CD14-positive monocyte (primary cell): ENCODE results near the gene PTBP2. TPM values are rescaled to one million over a fixed set of nuclear protein-coding genes. Genes with fewer than 3 reads are reported as not detected.
A peak's percentile ranks its signal among the peaks of the same experiment; 100 is the strongest.

Source experiments
- DNase-seq, 3 donors: peaks; one replicate each; pipeline ENCODE4 v3.0.0-alpha.2; 2011 to 2022
- H2AFZ ChIP-seq: 2 replicates; pipeline ENCODE4 v1.6.0; 2012; ENCODE audit warnings: mild to moderate bottlenecking, low read depth, low read length, inconsistent platforms; ENCODE audit not compliant: insufficient read depth, poor library complexity, severe bottlenecking
- H3K27ac ChIP-seq, 2 donors: 1 replicate in 1 of 2; 2 replicates in 1 of 2; pipeline ENCODE4 v1.5.1; 2012 to 2013; ENCODE audit warnings: low read length in 2 of 2, control low read depth in 1 of 2, inconsistent platforms in 1 of 2, low read depth in 1 of 2, mild to moderate bottlenecking in 1 of 2
- H3K27me3 ChIP-seq, 2 donors: one replicate each; pipeline versions ENCODE4 v1.6.0 to v1.6.1; 2011 to 2013; ENCODE audit warnings: low read length in 2 of 2; ENCODE audit not compliant: control insufficient read depth in 2 of 2, insufficient read depth in 2 of 2
- H3K36me3 ChIP-seq, 2 donors: replicated peaks in 1 of 2; 1 replicate in 1 of 2; 2 replicates in 1 of 2; pipeline versions ENCODE4 v1.5.1 to v1.6.1; 2012 to 2013; ENCODE audit warnings: low read length in 2 of 2, control low read depth in 1 of 2, inconsistent platforms in 1 of 2, mild to moderate bottlenecking in 1 of 2; ENCODE audit not compliant: insufficient read depth in 2 of 2, control insufficient read depth in 1 of 2
- H3K4me1 ChIP-seq, 2 donors: 1 replicate in 1 of 2; 2 replicates in 1 of 2; pipeline versions ENCODE4 v1.5.1 to v1.6.1; 2012 to 2013; ENCODE audit warnings: low read length in 2 of 2, control low read depth in 1 of 2, inconsistent platforms in 1 of 2, mild to moderate bottlenecking in 1 of 2, moderate library complexity in 1 of 2; ENCODE audit not compliant: insufficient read depth in 2 of 2, control insufficient read depth in 1 of 2
- H3K4me2 ChIP-seq: replicated peaks from 2 replicates; pipeline ENCODE3; 2012; ENCODE audit warnings: low read length, moderate library complexity, mild to moderate bottlenecking; ENCODE audit not compliant: poor library complexity, severe bottlenecking; ENCODE audit errors: extremely low read depth
- H3K4me3 ChIP-seq, 3 experiments: fragments of 200-600 bp in 1 of 3; sonication (generic) in 1 of 3; replicated peaks in 1 of 3; 1 replicate in 2 of 3; 2 replicates in 1 of 3; pipeline ENCODE4 v1.5.1; 2011 to 2013; ENCODE audit warnings: low read length in 3 of 3, mild to moderate bottlenecking in 3 of 3, control low read depth in 2 of 3, low read depth in 2 of 3, inconsistent platforms in 1 of 3, moderate library complexity in 1 of 3
- H3K79me2 ChIP-seq: 2 replicates; pipeline ENCODE4 v1.6.0; 2012; ENCODE audit warnings: mild to moderate bottlenecking, control low read depth, inconsistent platforms, low read length, moderate library complexity; ENCODE audit not compliant: insufficient read depth
- H3K9ac ChIP-seq: 2 replicates; pipeline ENCODE4 v1.6.0; 2017; ENCODE audit warnings: low read length, mild to moderate bottlenecking; ENCODE audit not compliant: insufficient read depth, poor library complexity, severe bottlenecking
- H3K9me3 ChIP-seq, 2 donors: replicated peaks in 1 of 2; 1 replicate in 1 of 2; 2 replicates in 1 of 2; pipeline versions ENCODE4 v1.5.1 to v1.6.1; 2012 to 2013; ENCODE audit warnings: low read length in 2 of 2, control low read depth in 1 of 2; ENCODE audit not compliant: control insufficient read depth in 1 of 2, insufficient read depth in 1 of 2
- H4K20me1 ChIP-seq: 2 replicates; pipeline ENCODE4 v1.6.0; 2012; ENCODE audit warnings: mild to moderate bottlenecking, low read length, control low read depth, moderate library complexity; ENCODE audit not compliant: insufficient read depth
- H3K27ac Mint-ChIP-seq, 7 donors: one replicate each; pipeline ENCODE4 v1.8.0; 2020; ENCODE audit warnings: mild to moderate bottlenecking in 7 of 7, mixed read lengths in 7 of 7, moderate library complexity in 6 of 7, inconsistent platforms in 2 of 7
- H3K27me3 Mint-ChIP-seq, 3 donors: one replicate each; pipeline ENCODE4 v1.8.0; 2021 to 2022; ENCODE audit warnings: low read depth in 3 of 3, mild to moderate bottlenecking in 3 of 3, mixed read lengths in 3 of 3, moderate library complexity in 3 of 3, inconsistent platforms in 1 of 3
- H3K36me3 Mint-ChIP-seq, 2 donors: one replicate each; pipeline ENCODE4 v1.8.0; 2020; ENCODE audit warnings: mixed read lengths in 2 of 2, inconsistent platforms in 1 of 2, mild to moderate bottlenecking in 1 of 2
- H3K4me1 Mint-ChIP-seq: one replicate; pipeline ENCODE4 v1.8.0; 2020; ENCODE audit warnings: mild to moderate bottlenecking, mixed read lengths
- H3K4me3 Mint-ChIP-seq, 2 donors: one replicate each; pipeline ENCODE4 v1.8.0; 2020; ENCODE audit warnings: mild to moderate bottlenecking in 2 of 2, mixed read lengths in 2 of 2, moderate library complexity in 1 of 2
- H3K9me3 Mint-ChIP-seq, 7 donors: one replicate each; pipeline ENCODE4 v1.8.0; 2020 to 2022; ENCODE audit warnings: mixed read lengths in 7 of 7, mild to moderate bottlenecking in 6 of 7, moderate library complexity in 6 of 7, inconsistent platforms in 2 of 7
- WGBS: methylation state at CpG from one replicate; pipeline ENCODE4 v1.1.5; 2013; ENCODE audit warnings: missing lambda C conversion rate; ENCODE audit not compliant: insufficient coverage; 5-methylcytosine and 5-hydroxymethylcytosine counted together
- intact Hi-C, 2 donors: fragments of 100-400 bp; cut with micrococcal nuclease; formaldehyde crosslinking; loops; one replicate each; pipeline versions ENCODE4 v1.15.0 to v1.15.1; 2023
- polyA plus RNA-seq, 3 donors: library from polyadenylated mRNA; depleted of rRNA in 1 of 3; unstranded in 2 of 3; stranded (reverse) in 1 of 3; fragments of 300-500 nt in 2 of 3; fragments of >200 nt in 1 of 3; fragmentation: Illumina TruSeq in 2 of 3; gene quantifications; 1 replicate in 2 of 3; 2 replicates in 1 of 3; pipeline ENCODE4 v1.2.3, GENCODE V29; 2012 to 2021
- TF ChIP-seq, protein P1 (sequence below): fragments of 200-600 bp; IDR thresholded peaks from one replicate; pipeline ENCODE4 v1.8.0; 2022; ENCODE audit warnings: antibody characterized with exemption, mild to moderate bottlenecking

The PTBP2 gene
- polyA plus RNA-seq, 3 donors, result 0.52 to 18.2 (median 1.2) TPM

GRCh38 chr1:96749618-96750017 lies 28.0 kb downstream of the PTBP2 start:
- no peak overlapping the region for H3K4me3 ChIP-seq
- no peak for DNase-seq
- no peaks in the 10 kb centered on the region for H3K9me3 ChIP-seq
- Mint-ChIP-seq H3K27ac (no peak overlapping the region), H3K4me3 (no peak overlapping the region), H3K36me3 (peaks cover 43 to 56% of the 10 kb centered on the region in 2 donors), H3K4me1 (peaks cover 17% of the 10 kb centered on the region), H3K9me3 (peaks cover 0 to 2% (median 0%) of the 10 kb centered on the region in 7 donors), H3K27me3 (no peaks in the 10 kb centered on the region)
- intact Hi-C loops, result no loop called here
- TF ChIP-seq, protein P1, sequence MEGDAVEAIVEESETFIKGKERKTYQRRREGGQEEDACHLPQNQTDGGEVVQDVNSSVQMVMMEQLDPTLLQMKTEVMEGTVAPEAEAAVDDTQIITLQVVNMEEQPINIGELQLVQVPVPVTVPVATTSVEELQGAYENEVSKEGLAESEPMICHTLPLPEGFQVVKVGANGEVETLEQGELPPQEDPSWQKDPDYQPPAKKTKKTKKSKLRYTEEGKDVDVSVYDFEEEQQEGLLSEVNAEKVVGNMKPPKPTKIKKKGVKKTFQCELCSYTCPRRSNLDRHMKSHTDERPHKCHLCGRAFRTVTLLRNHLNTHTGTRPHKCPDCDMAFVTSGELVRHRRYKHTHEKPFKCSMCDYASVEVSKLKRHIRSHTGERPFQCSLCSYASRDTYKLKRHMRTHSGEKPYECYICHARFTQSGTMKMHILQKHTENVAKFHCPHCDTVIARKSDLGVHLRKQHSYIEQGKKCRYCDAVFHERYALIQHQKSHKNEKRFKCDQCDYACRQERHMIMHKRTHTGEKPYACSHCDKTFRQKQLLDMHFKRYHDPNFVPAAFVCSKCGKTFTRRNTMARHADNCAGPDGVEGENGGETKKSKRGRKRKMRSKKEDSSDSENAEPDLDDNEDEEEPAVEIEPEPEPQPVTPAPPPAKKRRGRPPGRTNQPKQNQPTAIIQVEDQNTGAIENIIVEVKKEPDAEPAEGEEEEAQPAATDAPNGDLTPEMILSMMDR, result no peak
- no peak overlapping the region for H2AFZ ChIP-seq
- H4K20me1 ChIP-seq, result peaks cover 33% of the 10 kb centered on the region
- peak overlapping the region in 1 of 2 donors; percentile 27 for H3K27ac ChIP-seq
- no peak overlapping the region for H3K4me2 ChIP-seq
- H3K4me1 ChIP-seq, result no peaks in the 10 kb centered on the region
- no CpG with 5 or more reads among the region's 2 CpGs for WGBS
- peaks cover 75% of the 10 kb centered on the region for H3K79me2 ChIP-seq
- no peaks in the 10 kb centered on the region for H3K27me3 ChIP-seq
- no peak overlapping the region for H3K9ac ChIP-seq
- peaks cover 29 to 52% of the 10 kb centered on the region in 2 donors for H3K36me3 ChIP-seq

GRCh38 chr1:96752394-96752793 lies 30.8 kb downstream of the PTBP2 start:
- no peak overlapping the region for H2AFZ ChIP-seq
- no peak overlapping the region for H3K9ac ChIP-seq
- H3K27ac ChIP-seq, result no peak overlapping the region
- H3K27ac Mint-ChIP-seq, result no peak overlapping the region
- H3K79me2 ChIP-seq, result peaks cover 53% of the 10 kb centered on the region
- H3K36me3 Mint-ChIP-seq, result peaks cover 67 to 73% of the 10 kb centered on the region in 2 donors
- no peaks in the 10 kb centered on the region for H3K4me1 ChIP-seq
- no peak for DNase-seq
- no peaks in the 10 kb centered on the region for H3K27me3 ChIP-seq
- H3K4me3 ChIP-seq, result no peak overlapping the region
- WGBS, result no CpG with 5 or more reads among the region's 2 CpGs
- H4K20me1 ChIP-seq, result peaks cover 22% of the 10 kb centered on the region
- peaks cover 6% of the 10 kb centered on the region for H3K4me1 Mint-ChIP-seq
- TF ChIP-seq, protein P1, result no peak
- H3K9me3 ChIP-seq, result no peaks in the 10 kb centered on the region
- H3K4me3 Mint-ChIP-seq, result no peak overlapping the region
- peaks cover 0 to 5% (median 0%) of the 10 kb centered on the region in 7 donors for H3K9me3 Mint-ChIP-seq
- H3K27me3 Mint-ChIP-seq, result no peaks in the 10 kb centered on the region
- peaks cover 40 to 78% of the 10 kb centered on the region in 2 donors for H3K36me3 ChIP-seq
- H3K4me2 ChIP-seq, result no peak overlapping the region
- intact Hi-C loops, result no loop called here
